Astrocyte (in vitro differentiated cells and primary cell): ENCODE measurements around the gene HOXA4.

Experiments
- CTCF ChIP-seq: IDR thresholded peaks from 2 replicates; pipeline ENCODE4 v1.5.1; 2011; ENCODE audit warnings: low read depth, mild to moderate bottlenecking, inconsistent platforms, low read length, moderate library complexity; ENCODE audit not compliant: insufficient read depth
- EZH2 ChIP-seq: IDR thresholded peaks from 2 replicates; pipeline ENCODE4 v1.6.1; 2012; ENCODE audit warnings: mild to moderate bottlenecking, low read length, inconsistent platforms; ENCODE audit not compliant: insufficient read depth

DNA sequence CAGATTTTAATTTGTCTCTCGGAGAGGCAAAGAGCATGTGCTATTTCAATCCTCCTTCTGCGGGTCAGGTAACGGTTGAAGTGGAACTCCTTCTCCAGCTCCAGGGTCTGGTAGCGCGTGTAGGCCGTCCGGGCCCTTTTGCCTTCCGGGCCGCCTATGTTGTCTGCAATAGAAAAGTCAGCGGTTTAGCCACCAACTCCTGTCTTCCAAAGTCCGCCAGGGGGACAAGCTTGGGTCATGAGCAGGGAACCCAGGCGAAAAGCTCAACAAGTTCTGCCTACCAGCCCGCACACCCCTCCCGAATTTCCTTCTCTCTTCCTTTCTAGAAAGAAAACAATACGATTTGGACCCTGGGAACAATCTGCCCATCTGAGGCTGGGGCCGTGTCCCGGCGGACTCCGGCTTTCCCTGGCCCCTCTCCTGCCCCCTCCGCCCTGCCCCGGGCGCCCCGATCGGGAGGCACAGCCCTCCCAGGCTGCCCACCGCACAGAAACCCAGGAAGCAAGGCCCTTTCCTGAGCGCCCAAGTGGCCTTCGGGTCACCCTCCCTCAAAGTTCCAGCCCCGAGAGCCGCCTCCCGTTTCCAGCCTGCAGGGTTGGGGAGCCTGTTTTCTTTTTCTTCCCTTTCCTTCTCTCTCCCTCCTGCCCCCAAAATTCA lies 11.5 kb upstream of the HOXA4 start:
- TF ChIP-seq CTCF (no peak), EZH2 (peak; percentile 63)
